NB4 (cell line): ENCODE data around the gene LEKR1.

Experiments used
- MYC ChIP-seq: IDR thresholded peaks from 2 replicates; pipeline ENCODE4 v1.6.1; 2011; ENCODE audit warnings: low read depth, low read length
- POLR2A ChIP-seq: IDR thresholded peaks from 2 replicates; pipeline ENCODE4 v1.6.1; 2011; ENCODE audit warnings: mild to moderate bottlenecking; ENCODE audit not compliant: insufficient read length; ENCODE audit errors: extremely low read depth
- TF ChIP-seq, protein P1 (sequence below): IDR thresholded peaks from one replicate; pipeline ENCODE4 v1.5.1; 2012; ENCODE audit warnings: low read depth, low read length

GRCh38 chr3:157093096-157093495 lies 266.9 kb downstream of the LEKR1 start:
- TF ChIP-seq, protein P1, sequence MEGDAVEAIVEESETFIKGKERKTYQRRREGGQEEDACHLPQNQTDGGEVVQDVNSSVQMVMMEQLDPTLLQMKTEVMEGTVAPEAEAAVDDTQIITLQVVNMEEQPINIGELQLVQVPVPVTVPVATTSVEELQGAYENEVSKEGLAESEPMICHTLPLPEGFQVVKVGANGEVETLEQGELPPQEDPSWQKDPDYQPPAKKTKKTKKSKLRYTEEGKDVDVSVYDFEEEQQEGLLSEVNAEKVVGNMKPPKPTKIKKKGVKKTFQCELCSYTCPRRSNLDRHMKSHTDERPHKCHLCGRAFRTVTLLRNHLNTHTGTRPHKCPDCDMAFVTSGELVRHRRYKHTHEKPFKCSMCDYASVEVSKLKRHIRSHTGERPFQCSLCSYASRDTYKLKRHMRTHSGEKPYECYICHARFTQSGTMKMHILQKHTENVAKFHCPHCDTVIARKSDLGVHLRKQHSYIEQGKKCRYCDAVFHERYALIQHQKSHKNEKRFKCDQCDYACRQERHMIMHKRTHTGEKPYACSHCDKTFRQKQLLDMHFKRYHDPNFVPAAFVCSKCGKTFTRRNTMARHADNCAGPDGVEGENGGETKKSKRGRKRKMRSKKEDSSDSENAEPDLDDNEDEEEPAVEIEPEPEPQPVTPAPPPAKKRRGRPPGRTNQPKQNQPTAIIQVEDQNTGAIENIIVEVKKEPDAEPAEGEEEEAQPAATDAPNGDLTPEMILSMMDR = no peak
- TF ChIP-seq POLR2A = no peak
- TF ChIP-seq MYC = no peak
